Amygdala (tissue), 56 donors: ENCODE measurements around the gene CSTB.
A peak's percentile ranks its signal among the peaks of the same experiment; 100 is the strongest.

Experiments used
- DNase-seq, 56 donors: peaks; one replicate each; lab custom pipeline; 2025; lab: John Stamatoyannopoulos, UW

CSTB gene

GRCh38 chr21:43735236-43736091 is 40.6 kb downstream of the CSTB start:
- DNase-seq, result peak in 1 of 56 donors; percentile 42

GRCh38 chr21:43734928-43735229 is 41.2 kb downstream of the CSTB start:
- peak in 23 of 56 donors; percentile 28 to 72 (median 51) for DNase-seq

- DNase-seq, result no peak
Observed at GRCh38 chr21:43734131-43734927, 41.8 kb downstream of the CSTB start.

- peak in 15 of 56 donors; percentile 15 to 68 (median 37) for DNase-seq
Observed at GRCh38 chr21:43733529-43734071, 42.5 kb downstream of the CSTB start.

GRCh38 chr21:43733060-43733459 is 43.0 kb downstream of the CSTB start:
- no peak for DNase-seq

GRCh38 chr21:43731891-43732711 is 44.0 kb downstream of the CSTB start:
- peak in 36 of 56 donors; percentile 19 to 77 (median 51) for DNase-seq

- no peak for DNase-seq
Observed at GRCh38 chr21:43731476-43731875, 44.6 kb downstream of the CSTB start.

- DNase-seq, result peak in 55 of 56 donors; percentile 24 to 98 (median 84)
Observed at GRCh38 chr21:43728467-43729390, 47.4 kb downstream of the CSTB start.

GRCh38 chr21:43728154-43728466 is 48.0 kb downstream of the CSTB start:
- peak in 1 of 56 donors; percentile 51 for DNase-seq

GRCh38 chr21:43727519-43728153 is 48.5 kb downstream of the CSTB start:
- DNase-seq, result peak in 22 of 56 donors; percentile 17 to 71 (median 48)

GRCh38 chr21:43726686-43727518 is 49.2 kb downstream of the CSTB start:
- DNase-seq, result peak in 11 of 56 donors; percentile 46 to 71 (median 54)
